Measurements from ENCODE around the gene TSPAN18. TPM values are rescaled to one million over a fixed set of nuclear protein-coding genes. Genes with fewer than 3 reads are reported as not detected.

The TSPAN18 gene
- total and polyA plus RNA-seq, 10 of the 15 experiments (the other 5 are each of a cell fraction or from before 2014, with no cell fraction given) = 0.02 to 0.77 (median 0.13) TPM; not detected in 1

DNA sequence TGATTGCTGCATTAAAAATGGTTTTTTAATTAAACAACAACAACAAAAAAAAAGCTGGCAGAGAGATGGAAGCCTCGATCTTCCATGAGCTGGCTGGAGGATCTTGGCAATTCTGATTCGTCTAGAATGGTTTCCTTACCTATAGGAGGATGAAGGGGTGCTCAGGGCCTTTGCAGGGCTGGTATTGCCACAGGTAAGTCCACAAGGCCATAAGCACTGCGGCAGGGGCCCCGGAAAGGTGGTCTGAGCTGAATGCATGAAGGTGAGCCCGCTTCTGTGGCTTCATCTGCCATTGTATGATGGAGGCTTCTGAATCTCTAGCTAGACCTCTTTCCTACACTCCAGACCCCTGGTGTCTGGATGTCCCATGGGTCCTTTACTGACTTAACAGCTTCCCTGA, 101.5 kb downstream of the TSPAN18 start (continued):
- TF ChIP-seq ETV6 (conservative IDR thresholded peaks at IDR 0.05 in 1 of 2, IDR thresholded peaks at IDR 0.05 in 1 of 2; ENCODE audit: borderline replicate concordance in 1 of 2, low read depth in 1 of 2) = no peak

DNA sequence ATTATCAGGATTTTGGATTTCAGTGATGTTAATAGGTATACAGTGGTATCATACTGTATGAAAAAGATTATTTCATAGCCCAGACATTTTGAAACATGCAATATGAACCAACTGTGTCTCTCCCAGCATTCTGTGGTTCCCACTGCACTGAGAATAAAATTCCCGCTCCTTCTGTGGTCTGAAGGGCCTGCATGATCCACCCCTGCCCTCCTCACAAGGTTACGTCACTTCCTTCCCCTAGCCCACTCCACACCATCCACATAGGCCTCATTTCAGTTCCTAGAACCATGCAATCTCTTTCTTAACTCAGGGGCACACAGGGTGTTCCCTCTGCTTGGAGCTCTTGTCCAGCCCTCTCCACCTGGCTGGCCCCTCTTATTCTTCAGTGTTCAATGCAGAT, 103.1 kb downstream of the TSPAN18 start:
- ChIA-PET RAD21 (ENCODE audit: unreplicated experiment) (no interaction called here), POLR2A (no interaction called here), SMC1A (ENCODE audit: uncharacterized antibody, unreplicated experiment) (interaction anchor here (0.7 kb wide), 1 partner anchor 63 kb away, joined by 3 read pairs; no protein-coding TSS in a partner anchor), CTCF (interaction anchor here (2.3 kb wide), 1 partner anchor 81 kb away, joined by 7 read pairs; no protein-coding TSS in a partner anchor)
- H3K9ac ChIP-seq (ENCODE audit: control insufficient read depth, insufficient read depth, low read length) = no peak overlapping the region
- ATAC-seq (no peak), DNase-seq (ENCODE audit: low read depth, low spot score) (no peak), FAIRE-seq (no peak)
- BruUV-seq (replicated peaks) = no TSS peak
- peaks cover 0 to 4% of the 10 kb centered on the region in 2 experiments; a peak in 2 of 4 replicates for H3K27me3 ChIP-seq (replicated peaks in 1 of 2; ENCODE audit: control insufficient read depth in 2 of 2, insufficient read depth in 2 of 2, low read length in 1 of 2)
- no peak overlapping the region for H2AFZ ChIP-seq (ENCODE audit: control insufficient read depth, low read depth, low read length)
- no peak overlapping the region for H3K4me2 ChIP-seq (ENCODE audit: control insufficient read depth, insufficient read depth)
- no peak overlapping the region for H3K27ac ChIP-seq (ENCODE audit: control insufficient read depth, insufficient read depth)
- 15% methylated on average over 2 of the region's 2 CpGs for WGBS (ENCODE audit: insufficient coverage, insufficient replicate concordance, low lambda C conversion rate, missing lambda C conversion rate)
- intact Hi-C loops (cut with micrococcal nuclease; ENCODE audit: unreplicated experiment) (loop anchor here (5.0 kb wide), 1 partner anchor 47 kb away; no protein-coding TSS in a partner anchor), in situ Hi-C loops (cut with MboI) (no loop called here)
- no peaks in the 10 kb centered on the region for H3K36me3 ChIP-seq (ENCODE audit: control insufficient read depth in 2 of 2, insufficient read depth in 2 of 2, low read length in 1 of 2)
- no peaks in the 10 kb centered on the region for H3K9me3 ChIP-seq (replicated peaks; ENCODE audit: control insufficient read depth, insufficient read depth, low read length)
- no peaks in the 10 kb centered on the region for H3K79me2 ChIP-seq (ENCODE audit: control insufficient read depth, insufficient read depth, low read length)
- H3K4me1 ChIP-seq (ENCODE audit: control insufficient read depth, insufficient read depth, low read length) = no peaks in the 10 kb centered on the region
- no peak overlapping the region for H3K4me3 ChIP-seq
- TF ChIP-seq SUPT20H (IDR thresholded peaks at IDR 0.05; ENCODE audit: borderline replicate concordance, control insufficient read depth, low read depth, low read length) = no peak
- no peak for TF ChIP-seq NFIC (IDR thresholded peaks at IDR 0.05; ENCODE audit: low read depth, low read length)
- TF ChIP-seq, protein P1, sequence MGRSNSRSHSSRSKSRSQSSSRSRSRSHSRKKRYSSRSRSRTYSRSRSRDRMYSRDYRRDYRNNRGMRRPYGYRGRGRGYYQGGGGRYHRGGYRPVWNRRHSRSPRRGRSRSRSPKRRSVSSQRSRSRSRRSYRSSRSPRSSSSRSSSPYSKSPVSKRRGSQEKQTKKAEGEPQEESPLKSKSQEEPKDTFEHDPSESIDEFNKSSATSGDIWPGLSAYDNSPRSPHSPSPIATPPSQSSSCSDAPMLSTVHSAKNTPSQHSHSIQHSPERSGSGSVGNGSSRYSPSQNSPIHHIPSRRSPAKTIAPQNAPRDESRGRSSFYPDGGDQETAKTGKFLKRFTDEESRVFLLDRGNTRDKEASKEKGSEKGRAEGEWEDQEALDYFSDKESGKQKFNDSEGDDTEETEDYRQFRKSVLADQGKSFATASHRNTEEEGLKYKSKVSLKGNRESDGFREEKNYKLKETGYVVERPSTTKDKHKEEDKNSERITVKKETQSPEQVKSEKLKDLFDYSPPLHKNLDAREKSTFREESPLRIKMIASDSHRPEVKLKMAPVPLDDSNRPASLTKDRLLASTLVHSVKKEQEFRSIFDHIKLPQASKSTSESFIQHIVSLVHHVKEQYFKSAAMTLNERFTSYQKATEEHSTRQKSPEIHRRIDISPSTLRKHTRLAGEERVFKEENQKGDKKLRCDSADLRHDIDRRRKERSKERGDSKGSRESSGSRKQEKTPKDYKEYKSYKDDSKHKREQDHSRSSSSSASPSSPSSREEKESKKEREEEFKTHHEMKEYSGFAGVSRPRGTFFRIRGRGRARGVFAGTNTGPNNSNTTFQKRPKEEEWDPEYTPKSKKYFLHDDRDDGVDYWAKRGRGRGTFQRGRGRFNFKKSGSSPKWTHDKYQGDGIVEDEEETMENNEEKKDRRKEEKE (IDR thresholded peaks at IDR 0.05) = no peak
- TF ChIP-seq PAX5 (IDR thresholded peaks at IDR 0.05; ENCODE audit: borderline replicate concordance, low read depth, low read length) = no peak
- TF ChIP-seq ZNF207 (IDR thresholded peaks at IDR 0.05; ENCODE audit: borderline replicate concordance) = no peak
- TF ChIP-seq TCF7 (IDR thresholded peaks at IDR 0.05; ENCODE audit: borderline replicate concordance) = no peak
- no peak for TF ChIP-seq IKZF1 (conservative IDR thresholded peaks at IDR 0.05)
- no peak for TF ChIP-seq POU2F2 (IDR thresholded peaks at IDR 0.05; ENCODE audit: borderline replicate concordance, low read depth, low read length)
- TF ChIP-seq, protein P2, sequence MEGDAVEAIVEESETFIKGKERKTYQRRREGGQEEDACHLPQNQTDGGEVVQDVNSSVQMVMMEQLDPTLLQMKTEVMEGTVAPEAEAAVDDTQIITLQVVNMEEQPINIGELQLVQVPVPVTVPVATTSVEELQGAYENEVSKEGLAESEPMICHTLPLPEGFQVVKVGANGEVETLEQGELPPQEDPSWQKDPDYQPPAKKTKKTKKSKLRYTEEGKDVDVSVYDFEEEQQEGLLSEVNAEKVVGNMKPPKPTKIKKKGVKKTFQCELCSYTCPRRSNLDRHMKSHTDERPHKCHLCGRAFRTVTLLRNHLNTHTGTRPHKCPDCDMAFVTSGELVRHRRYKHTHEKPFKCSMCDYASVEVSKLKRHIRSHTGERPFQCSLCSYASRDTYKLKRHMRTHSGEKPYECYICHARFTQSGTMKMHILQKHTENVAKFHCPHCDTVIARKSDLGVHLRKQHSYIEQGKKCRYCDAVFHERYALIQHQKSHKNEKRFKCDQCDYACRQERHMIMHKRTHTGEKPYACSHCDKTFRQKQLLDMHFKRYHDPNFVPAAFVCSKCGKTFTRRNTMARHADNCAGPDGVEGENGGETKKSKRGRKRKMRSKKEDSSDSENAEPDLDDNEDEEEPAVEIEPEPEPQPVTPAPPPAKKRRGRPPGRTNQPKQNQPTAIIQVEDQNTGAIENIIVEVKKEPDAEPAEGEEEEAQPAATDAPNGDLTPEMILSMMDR (IDR thresholded peaks at IDR 0.05 in 2 of 3, conservative IDR thresholded peaks at IDR 0.05 in 1 of 3; ENCODE audit: control insufficient read depth in 2 of 3, extremely low read depth in 1 of 3, insufficient read depth in 1 of 3, low read depth in 3 of 3, low read length in 3 of 3) = no peak
- TF ChIP-seq ETV6 (conservative IDR thresholded peaks at IDR 0.05 in 1 of 2, IDR thresholded peaks at IDR 0.05 in 1 of 2; ENCODE audit: borderline replicate concordance in 1 of 2, low read depth in 1 of 2) = no peak
- TF ChIP-seq, protein P3, sequence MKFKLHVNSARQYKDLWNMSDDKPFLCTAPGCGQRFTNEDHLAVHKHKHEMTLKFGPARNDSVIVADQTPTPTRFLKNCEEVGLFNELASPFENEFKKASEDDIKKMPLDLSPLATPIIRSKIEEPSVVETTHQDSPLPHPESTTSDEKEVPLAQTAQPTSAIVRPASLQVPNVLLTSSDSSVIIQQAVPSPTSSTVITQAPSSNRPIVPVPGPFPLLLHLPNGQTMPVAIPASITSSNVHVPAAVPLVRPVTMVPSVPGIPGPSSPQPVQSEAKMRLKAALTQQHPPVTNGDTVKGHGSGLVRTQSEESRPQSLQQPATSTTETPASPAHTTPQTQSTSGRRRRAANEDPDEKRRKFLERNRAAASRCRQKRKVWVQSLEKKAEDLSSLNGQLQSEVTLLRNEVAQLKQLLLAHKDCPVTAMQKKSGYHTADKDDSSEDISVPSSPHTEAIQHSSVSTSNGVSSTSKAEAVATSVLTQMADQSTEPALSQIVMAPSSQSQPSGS (IDR thresholded peaks at IDR 0.05; ENCODE audit: low read length) = no peak
- H4K20me1 ChIP-seq (ENCODE audit: control insufficient read depth, insufficient read depth) = no peaks in the 10 kb centered on the region
